Measurements from ENCODE around the gene ARL8A. TPM values are rescaled to one million over a fixed set of nuclear protein-coding genes. Genes with fewer than 3 reads are reported as not detected.

ARL8A gene
- total RNA-seq (2013), result 61.1 TPM
- polyA plus RNA-seq (100 to 1,000 TPM in 1 of 3 donors, 10 to 100 TPM in 2; 12.4 to 123 (median 14.8) TPM), polyA minus RNA-seq (56.9 and 92.1 TPM in 2 replicates), total RNA-seq (40.1 to 114 (median 53.0) reads per million in 11 experiments)

DNA sequence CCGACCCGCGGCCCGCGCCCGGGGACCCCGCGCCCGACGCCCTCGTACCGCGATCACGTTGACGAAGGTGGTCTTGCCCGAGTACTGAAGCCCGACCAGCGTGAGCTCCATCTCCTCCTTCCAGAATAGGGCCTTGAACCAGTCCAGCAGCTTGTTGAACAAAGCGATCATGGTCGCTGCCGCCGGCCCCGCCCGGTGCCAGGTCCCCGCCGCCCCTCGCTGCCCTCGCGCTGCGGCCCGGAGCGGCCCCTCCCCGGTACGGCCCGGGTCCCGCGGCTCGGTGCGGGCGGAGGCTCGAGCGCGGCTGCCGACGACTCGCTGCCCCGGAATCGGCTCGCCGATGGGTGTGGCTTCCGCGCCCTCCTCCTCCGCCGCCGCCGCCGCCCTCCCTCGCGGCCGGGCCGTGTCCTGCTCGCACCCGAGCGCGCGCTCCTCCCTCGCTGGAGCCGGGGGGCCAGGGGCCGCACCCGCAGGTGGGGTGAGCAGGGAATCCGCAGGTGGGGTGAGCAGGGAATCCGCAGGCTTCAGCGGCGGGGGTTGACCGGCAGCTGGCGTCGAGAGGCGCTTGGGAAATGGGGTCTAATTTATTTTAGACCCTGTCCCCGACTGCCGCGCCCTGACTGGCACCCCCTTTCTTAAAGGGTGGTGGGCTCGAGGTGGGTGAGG is at the start of gene ARL8A:
Gene ARL8A (minus strand): TSS at position 336 of the 666 bp plus-strand sequence. CDS start 165 bp downstream, at position 171.
- intact Hi-C loops (cut with micrococcal nuclease), result loop anchor here in 1 of 2 donors (10.0 kb wide), 1 partner anchor 260 kb away; the partner anchor contains the start of gene SHISA4
- Histone ChIP-seq H4K20me1 (ENCODE audit: insufficient read depth, low read length) (peaks cover 41% of the 10 kb centered on the region), H3K79me2 (ENCODE audit: insufficient read depth, low read length) (peaks cover 56% of the 10 kb centered on the region), H3K9me3 (replicated peaks in 1 of 2; ENCODE audit: control insufficient read depth in 1 of 2, insufficient read depth in 1 of 2, low read length in 2 of 2) (no peaks in the 10 kb centered on the region), H3K4me1 (ENCODE audit: control insufficient read depth in 1 of 2, insufficient read depth in 2 of 2, low read length in 2 of 2) (peaks cover 27 to 36% of the 10 kb centered on the region in 2 donors), H3K9ac (ENCODE audit: insufficient read depth, low read length, poor library complexity, severe bottlenecking) (peak within 1 kb of the TSS; percentile 88), H3K27me3 (ENCODE audit: control insufficient read depth in 2 of 2, insufficient read depth in 2 of 2, low read length in 2 of 2) (no peaks in the 10 kb centered on the region), H3K36me3 (replicated peaks in 1 of 2; ENCODE audit: control insufficient read depth in 1 of 2, insufficient read depth in 2 of 2, low read length in 2 of 2) (peaks cover 14 to 37% of the 10 kb centered on the region in 2 donors), H3K4me2 (replicated peaks; ENCODE audit: extremely low read depth, low read length, poor library complexity, severe bottlenecking) (peak within 1 kb of the TSS; percentile 95), H3K27ac (ENCODE audit: low read depth in 1 of 2, low read length in 2 of 2) (peak within 1 kb of the TSS; percentile 91 to 92), H2AFZ (ENCODE audit: insufficient read depth, low read depth, low read length, poor library complexity, severe bottlenecking) (peak within 1 kb of the TSS; percentile 92), H3K4me3 (replicated peaks in 1 of 3; ENCODE audit: low read depth in 2 of 3, low read length in 3 of 3) (peak within 1 kb of the TSS; percentile 73 to 95 (median 76))
- DNase-seq, result peak in 2 of 3 donors; percentile 29 to 50
- WGBS (ENCODE audit: insufficient coverage), result under 1% methylated on average over 74 of the region's 82 CpGs
- Mint-ChIP-seq H3K4me1 (peaks cover 38% of the 10 kb centered on the region), H3K4me3 (peak within 1 kb of the TSS; percentile 98 to 99), H3K9me3 (no peaks in the 10 kb centered on the region), H3K27ac (peak within 1 kb of the TSS; percentile 97 to 99 (median 98)), H3K27me3 (ENCODE audit: low read depth in 3 of 3) (peaks cover 0 to 8% (median 0%) of the 10 kb centered on the region in 3 donors), H3K36me3 (peaks cover 20 to 53% of the 10 kb centered on the region in 2 donors)
- TF ChIP-seq, protein P1, sequence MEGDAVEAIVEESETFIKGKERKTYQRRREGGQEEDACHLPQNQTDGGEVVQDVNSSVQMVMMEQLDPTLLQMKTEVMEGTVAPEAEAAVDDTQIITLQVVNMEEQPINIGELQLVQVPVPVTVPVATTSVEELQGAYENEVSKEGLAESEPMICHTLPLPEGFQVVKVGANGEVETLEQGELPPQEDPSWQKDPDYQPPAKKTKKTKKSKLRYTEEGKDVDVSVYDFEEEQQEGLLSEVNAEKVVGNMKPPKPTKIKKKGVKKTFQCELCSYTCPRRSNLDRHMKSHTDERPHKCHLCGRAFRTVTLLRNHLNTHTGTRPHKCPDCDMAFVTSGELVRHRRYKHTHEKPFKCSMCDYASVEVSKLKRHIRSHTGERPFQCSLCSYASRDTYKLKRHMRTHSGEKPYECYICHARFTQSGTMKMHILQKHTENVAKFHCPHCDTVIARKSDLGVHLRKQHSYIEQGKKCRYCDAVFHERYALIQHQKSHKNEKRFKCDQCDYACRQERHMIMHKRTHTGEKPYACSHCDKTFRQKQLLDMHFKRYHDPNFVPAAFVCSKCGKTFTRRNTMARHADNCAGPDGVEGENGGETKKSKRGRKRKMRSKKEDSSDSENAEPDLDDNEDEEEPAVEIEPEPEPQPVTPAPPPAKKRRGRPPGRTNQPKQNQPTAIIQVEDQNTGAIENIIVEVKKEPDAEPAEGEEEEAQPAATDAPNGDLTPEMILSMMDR (IDR thresholded peaks at IDR 0.05), result no peak

- intact Hi-C loops (cut with micrococcal nuclease), result loop anchor here in 1 of 2 donors (5.0 kb wide), 1 partner anchor 123 kb away; no protein-coding TSS in a partner anchor
- no peaks in the 10 kb centered on the region for H4K20me1 ChIP-seq (ENCODE audit: insufficient read depth, low read length)
- no peaks in the 10 kb centered on the region for H3K9me3 ChIP-seq (replicated peaks in 1 of 2; ENCODE audit: control insufficient read depth in 1 of 2, insufficient read depth in 1 of 2, low read length in 2 of 2)
- Mint-ChIP-seq H3K36me3 (peaks cover 0 to 1% of the 10 kb centered on the region in 2 donors), H3K4me3 (peak overlapping the region in 1 of 2 donors; percentile 60), H3K4me1 (peaks cover 5% of the 10 kb centered on the region), H3K27ac (no peak overlapping the region), H3K27me3 (ENCODE audit: low read depth in 3 of 3) (peaks cover 50 to 64% (median 53%) of the 10 kb centered on the region in 3 donors), H3K9me3 (peaks cover 0 to 7% (median 0%) of the 10 kb centered on the region in 7 donors)
- H3K4me1 ChIP-seq (ENCODE audit: control insufficient read depth in 1 of 2, insufficient read depth in 2 of 2, low read length in 2 of 2), result no peaks in the 10 kb centered on the region
- H3K27ac ChIP-seq (ENCODE audit: low read depth in 1 of 2, low read length in 2 of 2), result no peak overlapping the region
- H3K4me2 ChIP-seq (replicated peaks; ENCODE audit: extremely low read depth, low read length, poor library complexity, severe bottlenecking), result no peak overlapping the region
- H3K27me3 ChIP-seq (ENCODE audit: control insufficient read depth in 2 of 2, insufficient read depth in 2 of 2, low read length in 2 of 2), result peaks cover 18 to 40% of the 10 kb centered on the region in 2 donors
- H3K9ac ChIP-seq (ENCODE audit: insufficient read depth, low read length, poor library complexity, severe bottlenecking), result no peak overlapping the region
- no peak for DNase-seq
- no peak overlapping the region for H2AFZ ChIP-seq (ENCODE audit: insufficient read depth, low read depth, low read length, poor library complexity, severe bottlenecking)
- TF ChIP-seq, protein P1 (IDR thresholded peaks at IDR 0.05), result no peak
- H3K79me2 ChIP-seq (ENCODE audit: insufficient read depth, low read length), result no peaks in the 10 kb centered on the region
- no peak overlapping the region for H3K4me3 ChIP-seq (replicated peaks in 1 of 3; ENCODE audit: low read depth in 2 of 3, low read length in 3 of 3)
- no peaks in the 10 kb centered on the region for H3K36me3 ChIP-seq (replicated peaks in 1 of 2; ENCODE audit: control insufficient read depth in 1 of 2, insufficient read depth in 2 of 2, low read length in 2 of 2)
- WGBS (ENCODE audit: insufficient coverage), result 76% methylated on average over 10 of the region's 11 CpGs
These were observed 49.8 kb upstream of the ARL8A start for GRCh38 chr1:202194328-202194648.

Data from CD14-positive monocyte (primary cell).